GM12873 (cell line): ENCODE data around the gene SHISA7.

ENCODE experiments used
- CTCF ChIP-seq: IDR thresholded peaks from 2 replicates; pipeline ENCODE4 v1.5.1; 2012; ENCODE audit warnings: low read depth, mild to moderate bottlenecking, moderate library complexity, low read length, control low read depth; ENCODE audit not compliant: insufficient read depth; ENCODE audit errors: missing control alignments

SHISA7 gene

GRCh38 chr19:55487924-55488687 is 45.0 kb upstream of the SHISA7 start, which contains the start of gene SSC5D:
Gene SSC5D, plus strand, starts transcription at chr19:55488436. Its CDS starts 154 bp downstream, at chr19:55488590.
- TF ChIP-seq CTCF, result no peak

GRCh38 chr19:55486971-55487923 is 44.1 kb upstream of the SHISA7 start:
- TF ChIP-seq CTCF, result no peak

- no peak for TF ChIP-seq CTCF
Measured at GRCh38 chr19:55486043-55486970, 43.2 kb upstream of the SHISA7 start.

- no peak for TF ChIP-seq CTCF
Measured at GRCh38 chr19:55485439-55486011, 42.4 kb upstream of the SHISA7 start.

- TF ChIP-seq CTCF, result no peak
Measured at GRCh38 chr19:55484593-55485438, 41.7 kb upstream of the SHISA7 start, which contains the start of gene NAT14. Gene NAT14, plus strand, starts transcription at chr19:55485188. Its CDS starts 521 bp downstream, at chr19:55485709.
